Muscle layer of colon (tissue), 2 donors: ENCODE results near the gene ZDHHC6.
"Not testable (repeated sequence)": the region's sequence is repeated elsewhere in the genome, so short reads cannot be mapped to it uniquely, and the experiment has no call there.

Experiments used
- H3K27ac ChIP-seq: one replicate; pipeline ENCODE4 v1.7.0; 2013; ENCODE audit warnings: low read depth, mild to moderate bottlenecking, low read length, moderate library complexity
- H3K27me3 ChIP-seq, 2 donors: one replicate each; pipeline ENCODE4 v1.7.0; 2013; ENCODE audit warnings: low read length in 2 of 2, mild to moderate bottlenecking in 2 of 2; ENCODE audit not compliant: insufficient read depth in 2 of 2, control insufficient read depth in 1 of 2
- H3K36me3 ChIP-seq: one replicate; pipeline ENCODE4 v1.7.0; 2013; ENCODE audit warnings: mild to moderate bottlenecking, low read length; ENCODE audit not compliant: insufficient read depth
- H3K4me1 ChIP-seq: one replicate; pipeline ENCODE4 v1.7.0; 2013; ENCODE audit warnings: mild to moderate bottlenecking, low read length; ENCODE audit not compliant: insufficient read depth
- H3K4me3 ChIP-seq, 2 donors: one replicate each; pipeline ENCODE4 v1.7.0; 2013; ENCODE audit warnings: low read length in 2 of 2, low read depth in 1 of 2, mild to moderate bottlenecking in 1 of 2, moderate library complexity in 1 of 2
- H3K9ac ChIP-seq: one replicate; pipeline ENCODE4 v1.7.0; 2013; ENCODE audit warnings: low read length
- H3K9me3 ChIP-seq: one replicate; pipeline ENCODE4 v1.7.0; 2013; ENCODE audit warnings: mild to moderate bottlenecking, low read length
- donor health status: abdominal sarcoma.
- donor health status: Adenocarcinoma of cecum.

ZDHHC6 gene

GRCh38 chr10:112406806-112407205 is 39.9 kb downstream of the ZDHHC6 start:
- not testable (repeated sequence) for H3K4me1 ChIP-seq, H3K9me3 ChIP-seq, H3K9ac ChIP-seq, H3K4me3 ChIP-seq, H3K36me3 ChIP-seq, H3K27me3 ChIP-seq, H3K27ac ChIP-seq

GRCh38 chr10:112404617-112405016 is 42.1 kb downstream of the ZDHHC6 start:
- Histone ChIP-seq H3K27me3 (no peaks in the 10 kb centered on the region), H3K27ac (no peak overlapping the region), H3K4me3 (no peak overlapping the region), H3K9ac (no peak overlapping the region), H3K36me3 (no peaks in the 10 kb centered on the region), H3K9me3 (no peaks in the 10 kb centered on the region), H3K4me1 (no peaks in the 10 kb centered on the region)

DNA sequence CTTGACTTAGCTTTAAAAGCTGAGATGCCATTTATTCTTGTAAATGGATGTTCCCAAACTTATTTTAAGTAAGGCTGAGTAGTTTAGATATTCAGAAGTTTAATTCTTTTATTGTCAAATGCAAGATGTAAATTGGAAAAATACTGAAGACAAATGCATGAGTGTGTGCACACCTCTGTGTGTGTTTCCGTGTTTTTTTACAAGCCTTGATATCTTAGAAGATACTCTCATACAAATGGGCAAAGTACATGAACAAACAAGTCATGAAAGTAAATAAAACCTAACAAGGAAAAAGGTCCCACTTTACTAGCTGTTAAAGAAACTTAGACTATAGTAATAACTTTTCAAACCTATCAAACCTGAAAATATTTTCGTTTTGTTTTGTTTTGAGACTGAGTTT is 43.8 kb downstream of the ZDHHC6 start:
- H3K9ac ChIP-seq, result no peak overlapping the region
- no peaks in the 10 kb centered on the region for H3K4me1 ChIP-seq
- no peak overlapping the region for H3K4me3 ChIP-seq
- H3K27ac ChIP-seq, result no peak overlapping the region
- no peaks in the 10 kb centered on the region for H3K9me3 ChIP-seq
- H3K27me3 ChIP-seq, result no peaks in the 10 kb centered on the region
- no peaks in the 10 kb centered on the region for H3K36me3 ChIP-seq

- no peaks in the 10 kb centered on the region for H3K27me3 ChIP-seq
- no peak overlapping the region for H3K27ac ChIP-seq
- H3K9me3 ChIP-seq, result no peaks in the 10 kb centered on the region
- no peak overlapping the region for H3K4me3 ChIP-seq
- H3K9ac ChIP-seq, result no peak overlapping the region
- H3K36me3 ChIP-seq, result no peaks in the 10 kb centered on the region
- no peaks in the 10 kb centered on the region for H3K4me1 ChIP-seq
These were observed 49.1 kb downstream of the ZDHHC6 start for GRCh38 chr10:112397592-112397991.

GRCh38 chr10:112395809-112396530 is 50.7 kb downstream of the ZDHHC6 start:
- Histone ChIP-seq H3K4me1 (no peaks in the 10 kb centered on the region), H3K36me3 (no peaks in the 10 kb centered on the region), H3K9ac (no peak overlapping the region), H3K27ac (no peak overlapping the region), H3K4me3 (no peak overlapping the region), H3K9me3 (no peaks in the 10 kb centered on the region), H3K27me3 (no peaks in the 10 kb centered on the region)

GRCh38 chr10:112394475-112394875 is 52.2 kb downstream of the ZDHHC6 start:
- Histone ChIP-seq H3K4me1 (no peaks in the 10 kb centered on the region), H3K9me3 (no peaks in the 10 kb centered on the region), H3K27ac (no peak overlapping the region), H3K36me3 (no peaks in the 10 kb centered on the region), H3K4me3 (no peak overlapping the region), H3K27me3 (no peaks in the 10 kb centered on the region), H3K9ac (no peak overlapping the region)

- Histone ChIP-seq H3K9ac (no peak overlapping the region), H3K27ac (no peak overlapping the region), H3K36me3 (no peaks in the 10 kb centered on the region), H3K27me3 (no peaks in the 10 kb centered on the region), H3K4me1 (no peaks in the 10 kb centered on the region), H3K9me3 (no peaks in the 10 kb centered on the region), H3K4me3 (no peak overlapping the region)
These were observed 52.9 kb downstream of the ZDHHC6 start for GRCh38 chr10:112393827-112394226.

DNA sequence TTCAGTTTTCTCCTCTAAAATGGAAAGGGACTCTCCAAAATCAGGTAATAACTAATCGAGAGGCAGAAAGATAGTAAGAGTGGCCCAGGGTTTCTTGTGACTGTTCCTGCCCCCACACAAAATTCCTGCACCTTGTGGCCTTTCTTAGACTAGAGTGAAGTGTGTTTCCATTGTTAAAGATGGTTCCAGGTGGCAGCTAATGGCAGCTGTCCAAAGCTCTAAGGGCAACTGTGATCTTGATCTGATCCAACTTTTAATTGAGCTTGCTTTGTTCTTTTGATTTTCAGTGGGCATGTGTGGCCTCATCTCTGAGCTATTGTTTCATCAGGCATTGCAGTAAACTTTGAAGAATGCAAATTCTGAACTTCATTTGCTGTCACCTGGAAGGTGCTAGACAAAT is 53.4 kb downstream of the ZDHHC6 start:
- Histone ChIP-seq H3K36me3 (no peaks in the 10 kb centered on the region), H3K4me3 (no peak overlapping the region), H3K9ac (no peak overlapping the region), H3K4me1 (no peaks in the 10 kb centered on the region), H3K27ac (no peak overlapping the region), H3K27me3 (no peaks in the 10 kb centered on the region), H3K9me3 (no peaks in the 10 kb centered on the region)

GRCh38 chr10:112390125-112390703 is 56.5 kb downstream of the ZDHHC6 start:
- no peak overlapping the region for H3K4me3 ChIP-seq
- no peaks in the 10 kb centered on the region for H3K9me3 ChIP-seq
- no peaks in the 10 kb centered on the region for H3K36me3 ChIP-seq
- no peaks in the 10 kb centered on the region for H3K4me1 ChIP-seq
- no peak overlapping the region for H3K9ac ChIP-seq
- no peak overlapping the region for H3K27ac ChIP-seq
- H3K27me3 ChIP-seq, result no peaks in the 10 kb centered on the region

DNA sequence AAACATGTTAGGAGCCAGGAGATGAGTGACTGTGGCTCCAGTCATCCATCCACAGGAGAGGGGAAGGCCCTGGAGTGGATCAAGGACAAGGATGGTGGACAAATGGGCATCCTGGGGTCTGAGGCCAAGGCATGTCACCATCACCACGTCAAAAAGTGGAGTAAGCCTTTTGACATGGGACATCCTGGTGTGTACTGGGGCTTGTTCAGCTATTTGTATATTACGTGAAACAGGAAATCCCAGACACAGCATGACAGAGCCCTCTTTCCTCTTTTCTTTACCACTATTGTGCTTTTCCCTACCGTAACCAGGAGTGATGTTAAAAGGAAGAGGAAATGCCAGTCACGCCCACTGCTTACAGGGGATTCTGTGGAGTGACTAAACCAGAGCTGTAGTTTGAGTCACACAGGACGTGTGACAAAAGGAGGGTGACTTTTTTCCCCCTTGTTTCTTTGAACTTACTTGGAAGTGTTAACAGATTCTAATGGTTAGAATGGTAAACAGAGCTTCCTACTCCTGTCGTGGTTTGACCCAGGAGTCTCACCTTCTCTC is 57.4 kb downstream of the ZDHHC6 start:
- H3K9ac ChIP-seq, result no peak overlapping the region
- no peak overlapping the region for H3K4me3 ChIP-seq
- H3K36me3 ChIP-seq, result no peaks in the 10 kb centered on the region
- no peak overlapping the region for H3K27ac ChIP-seq
- H3K27me3 ChIP-seq, result no peaks in the 10 kb centered on the region
- H3K9me3 ChIP-seq, result no peaks in the 10 kb centered on the region
- H3K4me1 ChIP-seq, result no peaks in the 10 kb centered on the region

GRCh38 chr10:112388548-112388947 is 58.2 kb downstream of the ZDHHC6 start:
- H3K4me1 ChIP-seq, result no peaks in the 10 kb centered on the region
- H3K9ac ChIP-seq, result no peak overlapping the region
- no peaks in the 10 kb centered on the region for H3K36me3 ChIP-seq
- no peaks in the 10 kb centered on the region for H3K9me3 ChIP-seq
- no peak overlapping the region for H3K4me3 ChIP-seq
- no peak overlapping the region for H3K27ac ChIP-seq
- H3K27me3 ChIP-seq, result no peaks in the 10 kb centered on the region

GRCh38 chr10:112388056-112388455 is 58.7 kb downstream of the ZDHHC6 start:
- not testable (repeated sequence) for H3K4me1 ChIP-seq, H3K27me3 ChIP-seq, H3K9ac ChIP-seq, H3K27ac ChIP-seq, H3K4me3 ChIP-seq, H3K36me3 ChIP-seq, H3K9me3 ChIP-seq
